ENCODE results near the gene PRUNE2. TPM values are rescaled to one million over a fixed set of nuclear protein-coding genes. Genes with fewer than 3 reads are reported as not detected.

The PRUNE2 gene
- polyA plus RNA-seq, 1 donor (not counting 4 experiments of a cell fraction or from before 2014, with no cell fraction given): 0.41 TPM

- H3K27me3 ChIP-seq (ENCODE audit: control insufficient read depth, extremely low read depth, insufficient read depth, low read length): no peaks in the 10 kb centered on the region
- no peak overlapping the region for H2AFZ ChIP-seq (ENCODE audit: control insufficient read depth, low read length)
- no peaks in the 10 kb centered on the region for H3K36me3 ChIP-seq (ENCODE audit: control insufficient read depth in 2 of 2, extremely low read depth in 1 of 2, insufficient read depth in 2 of 2, low read length in 2 of 2)
- H3K4me3 ChIP-seq (ENCODE audit: control insufficient read depth in 2 of 3, extremely low read depth in 1 of 3, insufficient read depth in 2 of 3, low read depth in 1 of 3, low read length in 3 of 3): no peak overlapping the region
- no peaks in the 10 kb centered on the region for H3K4me1 ChIP-seq (ENCODE audit: control insufficient read depth, extremely low read depth, insufficient read depth, low read length)
- no peak for TF ChIP-seq CTCF (optimal IDR thresholded peaks at IDR 0.05 in 1 of 3, IDR thresholded peaks at IDR 0.05 in 1 of 3, conservative IDR thresholded peaks at IDR 0.05 in 1 of 3; ENCODE audit: extremely low read depth in 1 of 3, insufficient read depth in 2 of 3, low read length in 3 of 3)
- no peak for TF ChIP-seq EZH2 (IDR thresholded peaks at IDR 0.05; ENCODE audit: low read length)
- no peak overlapping the region for H3K4me2 ChIP-seq (ENCODE audit: control insufficient read depth, extremely low read depth, insufficient read depth, low read depth, low read length)
- no peak for FAIRE-seq
- H3K9me1 ChIP-seq (ENCODE audit: control insufficient read depth, extremely low read depth, insufficient read depth, low read length): no peaks in the 10 kb centered on the region
- H4K20me1 ChIP-seq (ENCODE audit: control insufficient read depth, extremely low read depth, insufficient read depth, low read length): no peaks in the 10 kb centered on the region
- no peak overlapping the region for H3K27ac ChIP-seq (ENCODE audit: control insufficient read depth, insufficient read depth, low read length)
- H3K79me2 ChIP-seq (ENCODE audit: control insufficient read depth, insufficient read depth, low read length): no peaks in the 10 kb centered on the region
- no peak for DNase-seq (ENCODE audit: low read depth, low spot score)
- no peaks in the 10 kb centered on the region for H3K9me3 ChIP-seq (ENCODE audit: control insufficient read depth, low read depth, low read length)
- H3K9ac ChIP-seq (ENCODE audit: control insufficient read depth, extremely low read depth, insufficient read depth, low read length): no peak overlapping the region
- dilution Hi-C loops (cut with MboI; ENCODE audit: extremely low pct_ligation_motif_present, low sequenced_read_pairs): no loop called here
Measured at GRCh38 chr9:76887951-76888350, 18.0 kb downstream of the PRUNE2 start.

DNA sequence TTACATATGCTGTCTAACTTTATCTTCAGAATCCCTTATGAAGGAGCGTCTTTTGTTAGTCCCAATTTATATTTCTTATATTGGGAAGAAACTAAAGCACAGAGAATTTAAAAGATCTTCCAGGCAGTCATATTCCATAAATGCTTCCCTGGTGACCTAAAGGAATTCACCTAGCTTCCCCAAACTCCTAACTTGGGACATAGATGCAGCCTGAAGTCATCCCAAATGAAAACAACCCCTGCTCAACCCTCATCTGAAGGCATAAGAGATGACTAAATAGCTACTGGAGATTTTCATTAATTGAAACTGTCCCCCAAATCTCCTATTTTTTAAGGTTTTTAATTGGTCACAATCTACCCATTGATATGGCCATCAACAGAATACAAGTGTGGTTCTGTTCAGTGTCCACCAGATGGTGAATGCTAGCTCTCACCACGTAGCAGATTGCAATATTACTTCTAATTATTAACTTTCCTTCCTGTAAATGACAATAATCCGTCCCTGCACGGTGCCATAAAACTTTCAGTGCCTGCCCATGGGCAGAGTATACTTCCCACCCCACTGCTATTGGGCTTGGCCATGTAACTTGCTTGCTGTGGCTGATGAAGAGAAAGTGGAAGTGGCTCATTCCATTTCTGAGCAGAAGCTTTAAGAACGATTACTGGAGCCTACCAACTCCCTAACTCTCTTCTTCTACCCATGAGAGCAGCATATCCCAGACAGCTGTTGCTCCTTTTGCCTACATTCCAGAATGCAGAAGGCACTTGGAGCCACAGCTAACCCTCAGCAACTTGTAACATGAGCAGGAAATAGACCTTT lies 18.7 kb downstream of the PRUNE2 start:
- no peak overlapping the region for H3K27ac ChIP-seq (ENCODE audit: control insufficient read depth, insufficient read depth, low read length)
- no peaks in the 10 kb centered on the region for H3K9me3 ChIP-seq (ENCODE audit: control insufficient read depth, low read depth, low read length)
- TF ChIP-seq EZH2 (IDR thresholded peaks at IDR 0.05; ENCODE audit: low read length) (no peak), CTCF (optimal IDR thresholded peaks at IDR 0.05 in 1 of 3, IDR thresholded peaks at IDR 0.05 in 1 of 3, conservative IDR thresholded peaks at IDR 0.05 in 1 of 3; ENCODE audit: extremely low read depth in 1 of 3, insufficient read depth in 2 of 3, low read length in 3 of 3) (no peak)
- no peak overlapping the region for H3K4me2 ChIP-seq (ENCODE audit: control insufficient read depth, extremely low read depth, insufficient read depth, low read depth, low read length)
- no peaks in the 10 kb centered on the region for H3K27me3 ChIP-seq (ENCODE audit: control insufficient read depth, extremely low read depth, insufficient read depth, low read length)
- no peak overlapping the region for H3K4me3 ChIP-seq (ENCODE audit: control insufficient read depth in 2 of 3, extremely low read depth in 1 of 3, insufficient read depth in 2 of 3, low read depth in 1 of 3, low read length in 3 of 3)
- dilution Hi-C loops (cut with MboI; ENCODE audit: extremely low pct_ligation_motif_present, low sequenced_read_pairs): no loop called here
- no peaks in the 10 kb centered on the region for H3K79me2 ChIP-seq (ENCODE audit: control insufficient read depth, insufficient read depth, low read length)
- no peaks in the 10 kb centered on the region for H3K36me3 ChIP-seq (ENCODE audit: control insufficient read depth in 2 of 2, extremely low read depth in 1 of 2, insufficient read depth in 2 of 2, low read length in 2 of 2)
- H4K20me1 ChIP-seq (ENCODE audit: control insufficient read depth, extremely low read depth, insufficient read depth, low read length): no peaks in the 10 kb centered on the region
- no peak for FAIRE-seq
- no peak overlapping the region for H3K9ac ChIP-seq (ENCODE audit: control insufficient read depth, extremely low read depth, insufficient read depth, low read length)
- H3K9me1 ChIP-seq (ENCODE audit: control insufficient read depth, extremely low read depth, insufficient read depth, low read length): no peaks in the 10 kb centered on the region
- no peaks in the 10 kb centered on the region for H3K4me1 ChIP-seq (ENCODE audit: control insufficient read depth, extremely low read depth, insufficient read depth, low read length)
- H2AFZ ChIP-seq (ENCODE audit: control insufficient read depth, low read length): no peak overlapping the region
- DNase-seq (ENCODE audit: low read depth, low spot score): no peak

Data from keratinocyte (primary cell).